ENCODE results near the gene DDX46.

DNA sequence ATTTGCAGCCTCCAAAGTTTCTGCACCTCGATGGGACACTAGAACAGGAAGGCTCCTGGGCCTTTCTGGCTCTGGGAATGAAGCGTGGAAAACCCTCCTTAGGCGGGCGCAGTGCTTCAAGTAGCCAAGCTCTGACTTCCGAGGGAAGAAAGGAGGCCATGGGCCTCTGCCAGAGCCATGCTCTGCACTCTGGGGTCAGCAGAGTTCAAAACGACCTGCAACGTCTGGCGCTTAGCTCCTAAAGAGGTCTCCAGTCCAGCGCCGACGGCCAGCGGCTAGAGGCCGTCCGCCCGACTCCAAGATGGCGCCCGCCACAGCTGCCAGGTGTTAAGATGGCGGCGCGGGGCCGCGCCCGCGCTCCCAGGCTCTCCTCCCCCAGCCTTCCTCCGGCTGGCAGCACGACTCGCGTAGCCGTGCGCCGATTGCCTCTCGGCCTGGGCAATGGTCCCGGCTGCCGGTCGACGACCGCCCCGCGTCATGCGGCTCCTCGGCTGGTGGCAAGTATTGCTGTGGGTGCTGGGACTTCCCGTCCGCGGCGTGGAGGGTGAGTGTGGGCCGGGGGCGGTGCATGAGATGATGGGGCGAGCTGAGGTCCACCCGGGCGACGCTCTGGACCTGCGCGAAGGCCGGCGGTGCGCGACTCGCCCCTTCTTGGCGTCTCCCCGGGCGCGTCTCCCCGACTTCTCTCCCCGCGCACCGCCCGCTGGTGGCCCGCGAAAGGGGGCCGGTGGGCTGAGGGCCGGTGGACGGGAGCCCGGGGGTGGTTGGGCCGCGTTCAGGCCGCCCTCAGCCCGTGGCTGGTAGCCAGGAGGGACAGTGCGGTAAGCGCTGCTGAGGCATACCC, 115.6 kb downstream of the DDX46 start, which contains the start of gene TXNDC15:
- TF ChIP-seq, protein P1, sequence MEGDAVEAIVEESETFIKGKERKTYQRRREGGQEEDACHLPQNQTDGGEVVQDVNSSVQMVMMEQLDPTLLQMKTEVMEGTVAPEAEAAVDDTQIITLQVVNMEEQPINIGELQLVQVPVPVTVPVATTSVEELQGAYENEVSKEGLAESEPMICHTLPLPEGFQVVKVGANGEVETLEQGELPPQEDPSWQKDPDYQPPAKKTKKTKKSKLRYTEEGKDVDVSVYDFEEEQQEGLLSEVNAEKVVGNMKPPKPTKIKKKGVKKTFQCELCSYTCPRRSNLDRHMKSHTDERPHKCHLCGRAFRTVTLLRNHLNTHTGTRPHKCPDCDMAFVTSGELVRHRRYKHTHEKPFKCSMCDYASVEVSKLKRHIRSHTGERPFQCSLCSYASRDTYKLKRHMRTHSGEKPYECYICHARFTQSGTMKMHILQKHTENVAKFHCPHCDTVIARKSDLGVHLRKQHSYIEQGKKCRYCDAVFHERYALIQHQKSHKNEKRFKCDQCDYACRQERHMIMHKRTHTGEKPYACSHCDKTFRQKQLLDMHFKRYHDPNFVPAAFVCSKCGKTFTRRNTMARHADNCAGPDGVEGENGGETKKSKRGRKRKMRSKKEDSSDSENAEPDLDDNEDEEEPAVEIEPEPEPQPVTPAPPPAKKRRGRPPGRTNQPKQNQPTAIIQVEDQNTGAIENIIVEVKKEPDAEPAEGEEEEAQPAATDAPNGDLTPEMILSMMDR (conservative IDR thresholded peaks at IDR 0.05; ENCODE audit: low read length) = no peak
- no peak for TF ChIP-seq EZH2phosphoT487 (IDR thresholded peaks at IDR 0.05; ENCODE audit: borderline replicate concordance, low read depth, low read length)
